ENCODE measurements around the gene TSNAXIP1.
"Not testable (repeated sequence)": the region's sequence is repeated elsewhere in the genome, so short reads cannot be mapped to it uniquely, and the experiment has no call there.

Gene TSNAXIP1

DNA sequence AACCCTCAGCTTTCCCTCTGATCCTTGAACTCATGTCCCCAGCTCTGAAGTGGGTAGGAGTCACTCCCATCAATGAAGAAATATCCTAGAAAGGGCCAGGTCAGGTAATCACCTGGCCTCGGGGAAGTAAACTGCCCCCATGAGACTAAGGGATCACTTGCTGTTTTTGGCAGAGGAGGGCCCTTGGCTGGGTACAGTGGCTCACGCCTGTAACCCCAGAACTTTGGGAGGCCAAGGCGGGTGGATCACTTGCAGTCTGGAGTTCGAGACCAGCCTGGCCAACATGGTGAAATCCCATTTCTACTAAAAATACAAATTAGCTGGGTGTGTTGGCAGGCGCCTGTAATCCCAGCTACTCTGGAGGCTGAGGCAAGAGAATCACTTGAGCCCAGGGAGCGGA, 57.4 kb downstream of the TSNAXIP1 start:
- not testable (repeated sequence) for DNase-seq

DNA sequence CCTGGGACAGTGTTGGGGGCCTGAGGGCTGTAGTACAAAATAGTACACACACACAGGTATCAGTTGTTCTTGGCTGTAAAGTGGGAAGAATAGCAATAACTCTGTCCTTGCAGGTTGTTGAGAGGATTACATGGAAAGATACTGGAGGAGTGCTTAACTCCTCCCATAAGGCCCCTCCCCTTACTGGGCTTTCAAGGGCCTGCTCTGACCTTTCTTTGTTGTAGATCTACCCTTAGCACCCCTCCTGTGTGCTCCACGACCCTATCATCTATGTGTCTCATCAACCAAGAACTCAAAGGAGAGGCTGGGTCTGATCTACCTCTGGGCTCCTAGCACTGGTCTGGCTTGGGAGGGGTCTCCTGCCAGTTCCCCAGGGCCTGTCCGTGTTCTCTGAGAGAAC, 57.9 kb downstream of the TSNAXIP1 start:
- DNase-seq, result no peak

DNA sequence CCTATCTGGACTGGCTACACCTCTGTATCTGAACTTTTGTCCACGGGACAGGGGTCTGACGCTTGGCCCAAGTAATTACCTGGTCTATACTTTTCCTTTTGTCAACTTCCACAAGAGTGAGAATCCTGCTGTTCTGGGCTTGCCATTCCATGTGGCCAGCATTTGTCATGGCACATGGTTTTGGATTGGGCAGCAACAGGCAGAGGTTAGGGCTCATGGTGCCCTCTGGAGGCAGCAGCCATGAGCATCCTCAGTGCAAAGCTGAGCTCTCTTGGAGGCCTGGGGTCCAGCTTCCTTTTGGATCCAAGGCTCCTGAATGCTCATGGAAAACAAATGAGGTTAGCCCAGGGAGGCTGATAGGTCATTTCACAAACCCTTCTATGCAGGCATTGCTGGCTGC, 58.6 kb downstream of the TSNAXIP1 start:
- DNase-seq, result no peak

DNA sequence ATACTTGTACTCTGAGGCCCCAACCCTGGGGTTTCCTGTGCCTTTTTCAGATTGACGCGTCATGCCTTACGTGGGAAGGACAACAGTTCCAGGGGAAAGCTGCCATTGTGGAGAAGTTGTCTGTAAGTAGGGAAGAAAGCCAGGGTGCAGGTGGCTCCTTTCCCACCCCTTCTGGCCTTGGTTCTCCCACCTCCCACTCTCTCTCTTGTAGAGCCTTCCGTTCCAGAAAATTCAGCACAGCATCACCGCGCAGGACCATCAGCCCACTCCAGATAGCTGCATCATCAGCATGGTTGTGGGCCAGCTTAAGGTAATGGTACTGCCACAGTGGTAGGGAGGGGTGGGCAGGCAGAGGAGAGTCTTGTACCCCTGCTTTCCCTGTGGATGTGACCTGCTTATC, 61.6 kb downstream of the TSNAXIP1 start:
- no peak for DNase-seq

DNA sequence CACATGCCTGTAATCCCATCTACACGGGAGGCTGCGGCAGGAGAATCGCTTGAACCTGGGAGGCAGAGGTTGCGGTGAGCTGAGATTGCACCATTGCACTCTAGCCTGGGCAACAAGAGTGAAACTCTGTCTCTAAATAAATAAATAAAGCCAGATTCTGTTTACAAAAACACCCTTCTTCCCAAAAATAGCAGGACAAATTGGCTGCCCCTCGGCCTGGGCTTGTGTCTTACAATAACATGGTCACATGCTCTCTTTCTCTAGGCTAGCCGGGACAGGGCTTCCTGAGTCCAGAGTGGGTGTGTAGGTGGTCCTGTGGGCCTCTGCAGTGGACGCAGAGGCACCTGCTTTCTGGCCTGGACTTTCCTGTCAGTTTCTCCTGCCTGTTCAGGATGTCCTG, 63.0 kb downstream of the TSNAXIP1 start:
- DNase-seq, result no peak

DNA sequence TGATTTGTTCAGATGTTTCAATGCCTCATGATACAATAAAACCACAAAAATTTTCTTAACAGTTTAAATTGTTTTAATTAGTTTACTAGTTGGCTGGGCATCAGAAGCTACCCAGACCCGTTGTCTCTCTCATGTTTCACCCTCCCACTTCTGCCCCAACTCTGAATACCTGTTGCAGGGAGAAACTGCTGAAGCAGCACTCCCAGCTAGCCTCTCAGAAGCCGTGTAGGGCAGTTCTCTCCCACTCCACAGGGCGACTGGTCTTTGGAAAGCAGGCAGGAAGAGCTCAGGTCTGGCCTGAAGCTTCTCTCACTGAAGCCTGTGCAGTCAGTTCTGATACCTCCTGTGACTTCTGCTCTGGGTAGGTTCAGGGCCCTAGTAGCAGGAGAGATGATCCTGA, 64.6 kb downstream of the TSNAXIP1 start:
- no peak for DNase-seq

DNA sequence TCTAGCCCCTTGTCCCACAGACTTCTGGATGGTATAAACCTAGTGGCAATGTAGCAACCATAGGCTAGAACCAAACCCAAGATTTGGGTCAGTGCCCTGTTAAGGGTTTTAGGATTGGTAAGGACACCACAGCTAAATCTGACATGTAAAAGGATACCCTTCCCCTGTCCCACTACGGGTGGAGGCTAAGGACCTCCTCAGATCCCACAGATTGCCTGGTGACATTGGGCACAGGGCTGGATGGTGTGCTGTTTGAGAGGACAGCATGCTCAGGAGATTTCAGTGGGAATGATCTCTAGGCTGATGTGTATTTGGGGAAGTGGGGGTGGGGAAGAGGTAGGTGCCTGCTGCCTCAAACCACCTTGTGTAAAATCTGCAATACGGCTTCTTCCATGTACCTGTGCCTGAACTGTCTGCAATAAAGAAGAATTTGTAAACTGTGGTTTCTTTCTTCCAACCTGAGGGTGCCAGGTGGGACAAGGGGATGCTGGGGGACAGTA, 65.5 kb downstream of the TSNAXIP1 start:
- DNase-seq, result no peak

DNA sequence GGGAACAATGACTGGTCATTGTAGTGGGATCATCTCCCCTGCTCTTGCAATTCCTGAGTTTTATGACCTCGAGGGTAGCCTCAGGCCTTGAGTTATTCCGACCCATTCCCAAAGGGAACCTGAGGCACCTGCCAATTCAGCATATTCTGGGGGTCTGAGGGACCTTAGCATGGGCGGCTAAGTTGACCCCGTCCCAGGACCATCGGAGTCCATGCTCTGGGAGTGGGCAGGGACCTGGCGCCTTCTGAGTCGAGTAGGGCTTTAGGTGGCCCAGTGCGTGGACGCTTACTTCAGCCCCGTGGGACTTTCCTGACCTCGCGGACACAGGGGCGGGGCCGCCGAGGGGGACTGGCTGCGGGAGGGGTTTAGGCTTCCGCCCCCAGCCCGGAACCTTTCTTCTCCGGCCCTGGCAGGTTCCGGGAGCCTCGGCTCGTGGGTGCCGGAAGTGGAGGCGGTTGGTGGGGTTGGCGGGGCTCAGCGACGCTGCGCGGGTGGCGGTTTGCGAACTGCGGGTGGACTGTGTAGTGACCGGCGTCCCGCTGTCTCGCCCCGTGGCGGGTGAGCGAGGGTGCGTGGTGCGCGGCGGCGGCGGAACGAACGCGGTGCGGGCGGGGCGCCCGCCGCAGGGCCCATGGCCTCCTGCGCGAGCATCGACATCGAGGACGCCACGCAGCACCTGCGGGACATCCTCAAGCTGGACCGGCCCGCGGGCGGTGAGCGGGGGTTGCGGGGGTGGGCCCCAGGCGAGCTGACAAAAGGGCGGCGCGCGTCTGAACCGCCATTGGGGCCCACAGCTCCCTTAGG, 66.1 kb downstream of the TSNAXIP1 start, which contains the start of gene EDC4:
EDC4 (plus strand) TSS at position 422 of the 804 bp plus-strand sequence; CDS start at position 632, 210 bp downstream.
- peak; percentile 3 for DNase-seq

DNA sequence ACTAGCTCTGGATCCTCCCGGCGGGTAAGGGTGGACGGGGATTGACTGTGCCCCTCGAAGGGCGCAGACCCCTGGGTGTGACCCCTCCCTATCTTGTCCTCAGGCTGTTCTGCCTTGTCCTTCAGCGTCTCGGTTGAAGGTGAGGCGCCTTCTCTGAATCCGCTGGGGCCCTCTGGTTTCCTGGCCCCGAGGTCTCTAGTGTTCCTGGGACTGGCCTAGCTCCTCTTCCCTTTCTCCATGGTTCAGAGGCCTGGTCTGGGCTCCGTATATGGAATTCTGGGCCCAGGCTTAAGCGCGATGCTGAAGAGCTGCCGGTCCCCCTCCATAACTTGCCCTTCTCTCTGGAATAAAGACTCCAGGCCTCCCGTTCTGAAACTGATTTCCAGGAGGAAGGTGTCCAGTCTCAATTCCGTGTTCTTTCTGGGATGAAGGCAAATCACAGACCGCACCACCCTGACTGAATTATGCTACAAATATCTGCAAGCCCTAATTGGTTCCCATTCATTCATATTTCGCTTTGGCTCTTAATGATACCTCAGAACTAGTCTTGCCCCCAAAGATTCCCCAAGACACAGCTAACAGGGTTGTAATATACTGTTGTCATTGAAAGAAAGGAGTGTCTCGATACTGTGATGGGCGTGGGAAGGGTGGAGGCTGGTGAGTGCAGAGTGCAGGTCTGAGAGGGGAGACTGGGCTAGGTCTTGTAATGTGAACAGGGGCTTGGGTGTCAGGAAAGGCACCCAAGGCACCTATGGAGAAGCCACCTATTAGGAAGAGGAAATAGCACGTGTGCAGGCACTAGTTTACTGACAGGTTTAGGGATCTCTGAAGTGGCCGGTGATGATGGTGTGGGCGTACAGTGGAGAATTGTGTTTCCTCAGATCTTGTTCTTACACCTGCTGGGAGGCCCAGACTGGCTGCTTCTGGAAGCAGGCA, 67.0 kb downstream of the TSNAXIP1 start:
- no peak for DNase-seq

DNA sequence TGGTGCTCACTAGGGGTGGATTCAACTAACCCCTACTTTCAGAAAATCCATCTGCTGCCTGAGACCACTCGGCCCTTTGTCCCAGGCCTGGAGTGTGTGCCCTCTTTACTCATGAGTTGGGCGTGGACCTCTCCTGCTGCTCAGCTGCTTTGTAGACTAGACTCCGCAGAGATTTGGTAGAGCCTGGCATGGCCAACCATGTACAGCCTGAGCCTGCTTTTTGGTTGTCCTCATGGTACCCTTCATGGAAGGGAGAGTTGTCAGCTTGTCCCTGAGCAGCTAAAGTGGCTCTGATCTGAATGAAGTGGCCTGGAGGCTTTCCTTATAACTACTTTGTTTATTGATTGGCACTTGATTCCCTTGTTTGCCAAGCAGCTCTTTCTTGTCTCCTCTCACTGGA, 67.7 kb downstream of the TSNAXIP1 start:
- DNase-seq, result no peak

DNA sequence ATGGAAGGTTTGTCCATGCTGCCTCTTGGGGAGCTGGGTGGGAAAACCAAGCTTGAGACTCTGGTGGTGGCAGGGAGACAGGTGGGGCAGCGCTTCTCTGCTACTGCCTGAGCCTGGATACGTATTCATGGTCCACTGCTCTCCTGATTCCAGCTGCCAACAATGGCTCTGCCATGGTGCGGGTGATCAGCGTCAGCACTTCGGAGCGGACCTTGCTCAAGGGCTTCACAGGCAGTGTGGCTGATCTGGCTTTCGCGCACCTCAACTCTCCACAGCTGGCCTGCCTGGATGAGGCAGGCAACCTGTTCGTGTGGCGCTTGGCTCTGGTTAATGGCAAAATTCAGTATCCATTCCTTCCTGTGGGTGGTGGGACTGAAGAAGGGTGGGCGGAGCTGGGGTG, 70.4 kb downstream of the TSNAXIP1 start:
- no peak for DNase-seq

Measured in NCI-H1694 treated with DMSO at 0.1 percent for 48 hours (cell line).